ENCODE results near the gene SLC6A17. TPM values are rescaled to one million over a fixed set of nuclear protein-coding genes. Genes with fewer than 3 reads are reported as not detected.

The SLC6A17 gene
- polyA plus RNA-seq, 3 donors = 0.76 to 1.1 (median 0.85) TPM

DNA sequence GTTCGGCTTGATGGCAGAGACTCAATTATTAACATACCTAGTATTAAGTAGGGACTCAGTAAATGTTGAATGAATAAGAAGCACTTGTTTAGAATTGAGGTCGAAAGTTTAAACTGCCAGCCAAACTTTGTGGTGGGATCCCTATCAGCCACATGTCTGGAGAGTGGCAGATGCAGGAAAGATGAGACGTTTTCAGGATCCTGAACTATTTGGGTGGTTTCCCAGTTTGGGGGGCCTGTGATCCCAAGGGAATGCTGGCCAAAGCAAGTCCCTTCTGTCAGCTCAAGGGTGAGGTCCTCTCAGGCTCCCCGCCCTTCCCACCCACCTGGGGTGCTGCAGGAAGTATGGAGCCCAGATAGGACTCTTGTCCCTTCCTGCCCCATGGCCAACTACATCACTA is 98.5 kb downstream of the SLC6A17 start:
- DNase-seq (ENCODE audit: extremely low read depth in 1 of 11, low read depth in 9 of 11, low spot score in 4 of 11) = no peak

- DNase-seq (ENCODE audit: extremely low read depth in 1 of 11, low read depth in 9 of 11, low spot score in 4 of 11) = no peak
These were observed 99.0 kb downstream of the SLC6A17 start for GRCh38 chr1:110249256-110249655.

DNA sequence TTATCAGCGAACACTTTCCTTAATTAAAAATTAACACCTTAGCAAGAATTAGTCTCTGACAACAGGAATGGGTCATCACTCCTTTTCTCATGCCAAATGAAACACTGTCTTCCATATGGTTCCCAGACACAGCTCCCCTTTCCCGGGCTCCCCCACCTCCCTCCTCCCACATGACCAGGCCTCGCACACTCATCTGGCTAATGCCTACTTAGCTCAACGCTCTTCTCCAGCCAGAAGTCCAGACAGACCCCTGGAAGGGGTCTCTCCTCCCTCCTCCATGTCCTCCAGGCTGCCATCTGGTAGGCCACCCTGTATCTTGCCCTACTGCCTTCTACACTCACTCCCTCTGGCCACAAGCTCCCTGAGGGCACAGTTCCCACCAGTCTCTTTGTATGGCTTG is 99.7 kb downstream of the SLC6A17 start:
- DNase-seq (ENCODE audit: extremely low read depth in 1 of 11, low read depth in 9 of 11, low spot score in 4 of 11) = no peak

DNA sequence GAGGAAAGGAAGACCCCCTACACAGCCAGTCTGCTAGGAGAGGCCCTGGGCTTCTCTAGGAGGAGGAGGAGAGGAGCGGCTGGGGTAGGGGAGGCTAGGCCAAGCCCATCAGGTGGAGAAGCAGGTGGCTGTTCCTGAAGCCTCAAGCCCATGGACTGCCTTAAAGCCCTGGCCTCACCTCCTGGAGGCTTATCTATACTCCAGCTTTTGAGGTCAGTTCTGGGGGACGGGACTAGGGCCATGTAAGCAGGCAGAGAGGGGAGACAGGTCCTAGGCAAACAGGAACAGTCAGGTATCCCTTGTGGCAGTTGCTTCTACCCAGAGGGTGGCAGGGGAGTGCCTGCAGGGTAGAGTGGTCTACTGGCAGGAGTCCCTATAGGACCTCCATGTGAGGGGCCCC is 100.5 kb downstream of the SLC6A17 start:
- no peak for DNase-seq (ENCODE audit: extremely low read depth in 1 of 11, low read depth in 9 of 11, low spot score in 4 of 11)

Other genes starting within 250 kb of the SLC6A17 start
- 1 to 10 TPM; 6.2 to 9.8 (median 6.6) TPM for gene CSF1, start 239.6 kb upstream of the SLC6A17 start, polyA plus RNA-seq (ENCODE audit: insufficient read length in 3 of 3)
- gene AHCYL1, start 165.7 kb upstream of the SLC6A17 start, polyA plus RNA-seq (ENCODE audit: insufficient read length in 3 of 3) = 100 to 1,000 TPM; 104 to 123 (median 117) TPM
- gene STRIP1, start 115.9 kb upstream of the SLC6A17 start, polyA plus RNA-seq (ENCODE audit: insufficient read length in 3 of 3) = 10 to 100 TPM; 43.6 to 54.7 (median 47.0) TPM
- gene ALX3, start 79.8 kb upstream of the SLC6A17 start, polyA plus RNA-seq (ENCODE audit: insufficient read length in 3 of 3) = not detected
- not detected for gene UBL4B, start 38.1 kb upstream of the SLC6A17 start, polyA plus RNA-seq (ENCODE audit: insufficient read length in 3 of 3)
- 1 to 10 TPM; 4.7 to 7.5 (median 4.7) TPM for gene KCNC4, start 59.8 kb downstream of the SLC6A17 start, polyA plus RNA-seq (ENCODE audit: insufficient read length in 3 of 3)
- gene RBM15, start 188.9 kb downstream of the SLC6A17 start, polyA plus RNA-seq (ENCODE audit: insufficient read length in 3 of 3) = 10 to 100 TPM; 11.6 to 14.7 (median 11.9) TPM
- 100 to 1,000 TPM in 2 of 3 donors, 10 to 100 TPM in 1; 84.4 to 115 (median 113) TPM for gene SLC16A4, start 240.5 kb downstream of the SLC6A17 start, polyA plus RNA-seq (ENCODE audit: insufficient read length in 3 of 3)

All from renal cortex interstitium (tissue), 11 donors.